Trophoblast cell (in vitro differentiated cells and primary cell): ENCODE measurements around the gene GATB.
A peak's percentile ranks its signal among the peaks of the same experiment; 100 is the strongest.

Experiments
- DNase-seq, 2 donors: peaks; one replicate each; pipeline ENCODE4 v3.0.0-alpha.2; 2016
- H2AFZ ChIP-seq: 2 replicates; pipeline ENCODE4 v1.6.1; 2013; ENCODE audit warnings: low read length, moderate library complexity, mild to moderate bottlenecking; ENCODE audit not compliant: insufficient read depth, poor library complexity
- H2AK5ac ChIP-seq: 2 replicates; pipeline ENCODE4 v1.6.1; 2013; ENCODE audit warnings: mild to moderate bottlenecking, low read length
- H2BK120ac ChIP-seq: 2 replicates; pipeline ENCODE4 v1.6.1; 2013; ENCODE audit warnings: low read length, mild to moderate bottlenecking, moderate library complexity; ENCODE audit not compliant: insufficient read depth, poor library complexity
- H2BK12ac ChIP-seq: 2 replicates; pipeline ENCODE4 v1.6.1; 2013; ENCODE audit warnings: mild to moderate bottlenecking, low read length, moderate library complexity
- H2BK5ac ChIP-seq: 2 replicates; pipeline ENCODE4 v1.6.1; 2013; ENCODE audit warnings: low read length, low read depth, moderate library complexity, mild to moderate bottlenecking; ENCODE audit not compliant: poor library complexity
- H3K14ac ChIP-seq: 2 replicates; pipeline ENCODE4 v1.6.1; 2013; ENCODE audit warnings: mild to moderate bottlenecking, low read length
- H3K18ac ChIP-seq: 2 replicates; pipeline ENCODE4 v1.6.1; 2013; ENCODE audit warnings: mild to moderate bottlenecking, low read length
- H3K23ac ChIP-seq: 2 replicates; pipeline ENCODE4 v1.6.1; 2013; ENCODE audit warnings: low read length
- H3K27ac ChIP-seq: 2 replicates; pipeline ENCODE4 v1.5.1; 2013; ENCODE audit warnings: low read depth, mild to moderate bottlenecking, inconsistent platforms, low read length, moderate library complexity
- H3K27me3 ChIP-seq: 2 replicates; pipeline ENCODE4 v1.6.1; 2013; ENCODE audit warnings: inconsistent platforms, mild to moderate bottlenecking, low read length, moderate library complexity; ENCODE audit not compliant: insufficient read depth
- H3K36me3 ChIP-seq, 2 experiments: 1 replicate in 1 of 2; 2 replicates in 1 of 2; pipeline ENCODE4 v1.6.1; 2013; ENCODE audit warnings: low read length in 2 of 2, mild to moderate bottlenecking in 2 of 2, moderate library complexity in 1 of 2; ENCODE audit not compliant: insufficient read depth in 2 of 2, control insufficient read depth in 1 of 2
- H3K4ac ChIP-seq: 2 replicates; pipeline ENCODE4 v1.6.1; 2013; ENCODE audit warnings: low read depth, mild to moderate bottlenecking, low read length, moderate library complexity
- H3K4me1 ChIP-seq, 2 experiments: 1 replicate in 1 of 2; 2 replicates in 1 of 2; pipeline ENCODE4 v1.6.1; 2013; ENCODE audit warnings: low read length in 2 of 2, mild to moderate bottlenecking in 2 of 2, moderate library complexity in 1 of 2; ENCODE audit not compliant: insufficient read depth in 2 of 2, control insufficient read depth in 1 of 2
- H3K4me2 ChIP-seq: 2 replicates; pipeline ENCODE4 v1.6.1; 2013; ENCODE audit warnings: inconsistent platforms, mild to moderate bottlenecking, low read length, moderate library complexity
- H3K4me3 ChIP-seq: 2 replicates; pipeline ENCODE4 v1.5.1; 2013; ENCODE audit warnings: mild to moderate bottlenecking, low read depth, low read length, inconsistent platforms
- H3K79me1 ChIP-seq: one replicate; pipeline ENCODE4 v1.6.1; 2013; ENCODE audit warnings: low read length
- H3K79me2 ChIP-seq: 2 replicates; pipeline ENCODE4 v1.6.1; 2013; ENCODE audit warnings: low read length, mild to moderate bottlenecking; ENCODE audit not compliant: control insufficient read depth, insufficient read depth, poor library complexity
- H3K9ac ChIP-seq: 2 replicates; pipeline ENCODE4 v1.6.1; 2013; ENCODE audit warnings: mild to moderate bottlenecking, low read length
- H3K9me3 ChIP-seq: 2 replicates; pipeline ENCODE4 v1.6.1; 2013; ENCODE audit warnings: low read depth, mild to moderate bottlenecking, control low read depth, inconsistent platforms, low read length; ENCODE audit not compliant: insufficient read depth
- H4K12ac ChIP-seq: 2 replicates; pipeline ENCODE4 v1.6.1; 2013; ENCODE audit warnings: low read depth, mild to moderate bottlenecking, low read length, moderate library complexity
- H4K8ac ChIP-seq: 2 replicates; pipeline ENCODE4 v1.6.1; 2013; ENCODE audit warnings: low read depth, mild to moderate bottlenecking, low read length, moderate library complexity
- H4K91ac ChIP-seq: one replicate; pipeline ENCODE4 v1.6.1; 2013; ENCODE audit warnings: low read depth, mild to moderate bottlenecking, low read length, moderate library complexity
- WGBS: extraction: QIAGEN DNeasy Blood & Tissue Kit; methylation state at CpG from one replicate; pipeline ENCODE4 v1.1.7; 2013; ENCODE audit warnings: missing lambda C conversion rate; ENCODE audit not compliant: insufficient read length, insufficient coverage; ENCODE audit errors: extremely low coverage; 5-methylcytosine and 5-hydroxymethylcytosine counted together

The GATB gene

GRCh38 chr4:151671541-151672059 lies 89.2 kb downstream of the GATB start:
- DNase-seq = no peak
- H4K8ac ChIP-seq = no peak overlapping the region
- H3K4me3 ChIP-seq = no peak overlapping the region
- peaks cover 2% of the 10 kb centered on the region for H3K79me2 ChIP-seq
- no peaks in the 10 kb centered on the region for H3K27me3 ChIP-seq
- H3K18ac ChIP-seq = no peak overlapping the region
- H2BK12ac ChIP-seq = no peak overlapping the region
- no peak overlapping the region for H3K4me2 ChIP-seq
- no peak overlapping the region for H4K91ac ChIP-seq
- no peak overlapping the region for H3K9ac ChIP-seq
- H3K27ac ChIP-seq = no peak overlapping the region
- no peak overlapping the region for H3K14ac ChIP-seq
- H3K23ac ChIP-seq = no peak overlapping the region
- no peak overlapping the region for H2BK5ac ChIP-seq
- no peak overlapping the region for H2BK120ac ChIP-seq
- H3K4me1 ChIP-seq = peaks cover 21 to 30% of the 10 kb centered on the region in 2 experiments
- no peaks in the 10 kb centered on the region for H3K9me3 ChIP-seq
- H4K12ac ChIP-seq = no peak overlapping the region
- H3K36me3 ChIP-seq = peaks cover 0 to 2% of the 10 kb centered on the region in 2 experiments
- peaks cover 17% of the 10 kb centered on the region for H3K79me1 ChIP-seq
- H2AFZ ChIP-seq = no peak overlapping the region
- H2AK5ac ChIP-seq = no peak overlapping the region
- no peak overlapping the region for H3K4ac ChIP-seq
- no CpG with 5 or more reads among the region's 14 CpGs for WGBS

- Histone ChIP-seq H2BK120ac (no peak overlapping the region), H4K12ac (no peak overlapping the region)
Measured at GRCh38 chr4:151670843-151671242, 90.0 kb downstream of the GATB start.

GRCh38 chr4:151669990-151670389 lies 90.8 kb downstream of the GATB start:
- Histone ChIP-seq H3K18ac (no peak overlapping the region), H3K79me1 (peaks cover 8% of the 10 kb centered on the region), H2AK5ac (no peak overlapping the region), H2BK5ac (no peak overlapping the region), H4K91ac (no peak overlapping the region), H3K4me1 (peaks cover 9 to 16% of the 10 kb centered on the region in 2 experiments), H3K9ac (no peak overlapping the region), H2BK12ac (no peak overlapping the region), H3K36me3 (no peaks in the 10 kb centered on the region), H4K8ac (no peak overlapping the region), H3K79me2 (no peaks in the 10 kb centered on the region), H3K4me2 (no peak overlapping the region), H2BK120ac (no peak overlapping the region), H3K27me3 (no peaks in the 10 kb centered on the region), H3K4me3 (no peak overlapping the region), H3K9me3 (no peaks in the 10 kb centered on the region), H3K27ac (no peak overlapping the region), H4K12ac (no peak overlapping the region), H2AFZ (no peak overlapping the region), H3K14ac (no peak overlapping the region), H3K23ac (no peak overlapping the region), H3K4ac (no peak overlapping the region)
- no CpG with 5 or more reads among the region's 9 CpGs for WGBS
- DNase-seq = peak in 1 of 2 donors; percentile 5

More at GRCh38 chr4:151670843-151671242, 90.0 kb downstream of the GATB start:
- Histone ChIP-seq H3K14ac (no peak overlapping the region), H3K36me3 (peaks cover 0 to 2% of the 10 kb centered on the region in 2 experiments), H3K4me2 (no peak overlapping the region), H4K8ac (no peak overlapping the region), H2BK12ac (no peak overlapping the region), H3K4ac (no peak overlapping the region), H3K79me1 (peaks cover 17% of the 10 kb centered on the region), H4K91ac (no peak overlapping the region), H2AFZ (no peak overlapping the region), H3K18ac (no peak overlapping the region), H3K4me1 (peaks cover 18 to 25% of the 10 kb centered on the region in 2 experiments), H3K9me3 (no peaks in the 10 kb centered on the region), H3K9ac (no peak overlapping the region), H2BK5ac (no peak overlapping the region), H3K4me3 (no peak overlapping the region), H2AK5ac (no peak overlapping the region), H3K23ac (no peak overlapping the region), H3K27ac (no peak overlapping the region), H3K79me2 (peaks cover 2% of the 10 kb centered on the region), H3K27me3 (no peaks in the 10 kb centered on the region)
- no CpG with 5 or more reads among the region's 5 CpGs for WGBS
- DNase-seq = no peak

- no peak overlapping the region for H3K18ac ChIP-seq
- H3K4ac ChIP-seq = no peak overlapping the region
- H3K36me3 ChIP-seq = no peaks in the 10 kb centered on the region
- no peak overlapping the region for H3K27ac ChIP-seq
- no peak overlapping the region for H4K91ac ChIP-seq
- no peak overlapping the region for H3K9ac ChIP-seq
- H2BK5ac ChIP-seq = no peak overlapping the region
- H4K12ac ChIP-seq = no peak overlapping the region
- no peak overlapping the region for H3K4me2 ChIP-seq
- no peaks in the 10 kb centered on the region for H3K9me3 ChIP-seq
- H3K27me3 ChIP-seq = no peaks in the 10 kb centered on the region
- H2BK12ac ChIP-seq = no peak overlapping the region
- no peak for DNase-seq
- peaks cover 3% of the 10 kb centered on the region for H3K79me1 ChIP-seq
- no peaks in the 10 kb centered on the region for H3K79me2 ChIP-seq
- no peak overlapping the region for H2BK120ac ChIP-seq
- H3K23ac ChIP-seq = no peak overlapping the region
- peaks cover 4 to 14% of the 10 kb centered on the region in 2 experiments for H3K4me1 ChIP-seq
- H3K14ac ChIP-seq = no peak overlapping the region
- H2AK5ac ChIP-seq = no peak overlapping the region
- H3K4me3 ChIP-seq = no peak overlapping the region
- no peak overlapping the region for H4K8ac ChIP-seq
- H2AFZ ChIP-seq = no peak overlapping the region
- WGBS = no CpG with 5 or more reads among the region's 4 CpGs
Measured at GRCh38 chr4:151668689-151669402, 92.0 kb downstream of the GATB start.
